Measurements from ENCODE around the gene CLDN24.

DNA sequence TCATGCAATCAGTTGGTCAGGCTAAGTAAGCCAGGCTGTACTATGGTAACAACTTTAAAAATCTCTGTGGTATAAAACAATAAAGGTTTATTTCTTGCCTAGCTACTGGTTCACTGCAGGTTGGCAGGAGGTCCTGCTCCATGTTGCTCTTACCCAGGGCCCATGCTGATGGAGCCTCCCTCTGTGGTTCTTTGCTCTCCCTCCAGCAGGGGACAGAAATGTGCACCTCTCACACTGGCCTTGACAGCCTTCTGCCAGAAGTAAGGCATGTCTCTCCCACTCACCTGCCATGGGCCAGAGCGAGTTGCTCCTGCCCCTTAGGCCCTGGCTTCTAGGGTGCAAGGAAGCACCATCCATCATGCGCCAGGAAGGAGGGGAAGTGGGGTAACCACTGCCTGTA is 33.3 kb downstream of the CLDN24 start:
- TF ChIP-seq POLR2A (IDR thresholded peaks at IDR 0.05) = no peak
- no peak for TF ChIP-seq POLR2AphosphoS5 (IDR thresholded peaks at IDR 0.05)
- TF ChIP-seq, protein P1, sequence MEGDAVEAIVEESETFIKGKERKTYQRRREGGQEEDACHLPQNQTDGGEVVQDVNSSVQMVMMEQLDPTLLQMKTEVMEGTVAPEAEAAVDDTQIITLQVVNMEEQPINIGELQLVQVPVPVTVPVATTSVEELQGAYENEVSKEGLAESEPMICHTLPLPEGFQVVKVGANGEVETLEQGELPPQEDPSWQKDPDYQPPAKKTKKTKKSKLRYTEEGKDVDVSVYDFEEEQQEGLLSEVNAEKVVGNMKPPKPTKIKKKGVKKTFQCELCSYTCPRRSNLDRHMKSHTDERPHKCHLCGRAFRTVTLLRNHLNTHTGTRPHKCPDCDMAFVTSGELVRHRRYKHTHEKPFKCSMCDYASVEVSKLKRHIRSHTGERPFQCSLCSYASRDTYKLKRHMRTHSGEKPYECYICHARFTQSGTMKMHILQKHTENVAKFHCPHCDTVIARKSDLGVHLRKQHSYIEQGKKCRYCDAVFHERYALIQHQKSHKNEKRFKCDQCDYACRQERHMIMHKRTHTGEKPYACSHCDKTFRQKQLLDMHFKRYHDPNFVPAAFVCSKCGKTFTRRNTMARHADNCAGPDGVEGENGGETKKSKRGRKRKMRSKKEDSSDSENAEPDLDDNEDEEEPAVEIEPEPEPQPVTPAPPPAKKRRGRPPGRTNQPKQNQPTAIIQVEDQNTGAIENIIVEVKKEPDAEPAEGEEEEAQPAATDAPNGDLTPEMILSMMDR (IDR thresholded peaks at IDR 0.05) = no peak
